Measurements from ENCODE around the gene KIF1A. TPM values are rescaled to one million over a fixed set of nuclear protein-coding genes. Genes with fewer than 3 reads are reported as not detected.

KIF1A gene
- total RNA-seq, 1 experiment from 2014 or later: 51.6 TPM

DNA sequence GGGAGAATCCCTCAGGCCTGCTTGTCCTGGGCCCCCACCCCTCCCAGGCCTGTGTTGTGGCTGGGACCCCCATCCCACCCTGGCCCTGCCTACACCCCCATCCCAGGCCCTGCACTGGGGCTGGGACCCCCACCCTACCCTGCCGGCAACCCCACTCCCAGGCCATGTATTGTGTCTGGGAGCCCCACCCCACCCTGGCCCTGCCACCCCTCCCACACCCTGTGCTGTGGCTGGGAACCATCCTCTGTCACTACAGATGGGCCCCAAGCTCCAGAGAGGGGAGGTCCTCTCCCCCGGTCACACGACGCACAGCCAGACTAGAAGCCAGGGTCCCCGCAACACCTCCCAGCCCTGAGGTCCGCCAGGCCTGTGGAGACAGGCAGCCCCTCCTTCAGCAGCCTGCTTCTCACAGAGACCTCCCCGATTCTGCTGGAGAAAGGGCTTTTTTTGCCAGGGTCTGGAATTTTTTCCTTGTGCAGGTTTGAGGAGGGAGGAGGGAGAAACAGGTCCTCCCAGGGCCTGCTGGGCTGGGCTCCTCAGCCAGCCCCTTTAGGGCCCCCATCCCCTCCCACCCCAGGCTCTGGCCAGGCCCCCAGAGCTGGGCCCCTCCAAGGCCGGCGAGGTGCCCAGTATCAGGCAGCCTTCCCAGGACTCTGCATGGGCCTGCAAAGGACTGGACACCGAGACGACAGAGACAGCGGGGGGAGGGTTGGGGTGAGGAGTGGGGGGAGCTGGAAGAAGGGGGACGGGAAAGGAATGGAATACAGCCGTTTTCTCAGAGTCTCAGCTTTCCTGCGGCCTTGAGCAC, 28.0 kb downstream of the KIF1A start:
- Histone ChIP-seq H3K36me3 (replicated peaks; ENCODE audit: control insufficient read depth, insufficient read depth, low read length) (peaks cover 28% of the 10 kb centered on the region), H3K27me3 (ENCODE audit: control insufficient read depth, insufficient read depth, low read length) (no peaks in the 10 kb centered on the region), H3K4me3 (ENCODE audit: insufficient read depth, low read depth, low read length) (no peak overlapping the region)
- no peak for DNase-seq

DNA sequence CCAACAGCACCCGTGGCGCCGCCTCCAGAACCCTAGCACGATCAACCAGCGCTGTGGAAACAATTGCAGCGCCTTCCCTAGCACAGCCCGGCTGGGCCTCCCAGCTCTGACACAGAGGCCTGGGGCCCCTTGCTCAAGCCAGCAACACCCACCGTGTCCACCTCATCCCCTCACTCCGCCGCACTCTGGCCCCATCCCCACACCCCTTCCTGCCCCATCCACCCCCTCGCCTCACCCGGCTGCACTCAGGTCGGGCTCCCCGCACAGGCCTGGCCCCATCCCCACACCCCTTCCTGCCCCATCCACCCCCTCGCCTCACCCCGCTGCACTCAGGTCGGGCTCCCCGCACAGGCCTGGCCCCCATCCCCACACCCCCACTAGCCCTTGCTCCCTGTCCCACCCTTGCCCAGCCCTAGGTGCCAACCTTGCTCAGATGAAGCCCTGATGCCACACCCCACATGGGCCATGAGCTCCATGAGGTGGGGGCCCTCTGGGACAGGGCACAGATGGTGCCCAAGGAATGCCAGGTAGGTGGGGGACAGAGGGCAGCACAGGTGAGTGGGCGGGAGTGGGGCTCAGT, 28.7 kb downstream of the KIF1A start:
- Histone ChIP-seq H3K27me3 (ENCODE audit: control insufficient read depth, insufficient read depth, low read length) (no peaks in the 10 kb centered on the region), H3K4me3 (ENCODE audit: insufficient read depth, low read depth, low read length) (no peak overlapping the region), H3K36me3 (replicated peaks; ENCODE audit: control insufficient read depth, insufficient read depth, low read length) (peaks cover 24% of the 10 kb centered on the region)
- no peak for DNase-seq

DNA sequence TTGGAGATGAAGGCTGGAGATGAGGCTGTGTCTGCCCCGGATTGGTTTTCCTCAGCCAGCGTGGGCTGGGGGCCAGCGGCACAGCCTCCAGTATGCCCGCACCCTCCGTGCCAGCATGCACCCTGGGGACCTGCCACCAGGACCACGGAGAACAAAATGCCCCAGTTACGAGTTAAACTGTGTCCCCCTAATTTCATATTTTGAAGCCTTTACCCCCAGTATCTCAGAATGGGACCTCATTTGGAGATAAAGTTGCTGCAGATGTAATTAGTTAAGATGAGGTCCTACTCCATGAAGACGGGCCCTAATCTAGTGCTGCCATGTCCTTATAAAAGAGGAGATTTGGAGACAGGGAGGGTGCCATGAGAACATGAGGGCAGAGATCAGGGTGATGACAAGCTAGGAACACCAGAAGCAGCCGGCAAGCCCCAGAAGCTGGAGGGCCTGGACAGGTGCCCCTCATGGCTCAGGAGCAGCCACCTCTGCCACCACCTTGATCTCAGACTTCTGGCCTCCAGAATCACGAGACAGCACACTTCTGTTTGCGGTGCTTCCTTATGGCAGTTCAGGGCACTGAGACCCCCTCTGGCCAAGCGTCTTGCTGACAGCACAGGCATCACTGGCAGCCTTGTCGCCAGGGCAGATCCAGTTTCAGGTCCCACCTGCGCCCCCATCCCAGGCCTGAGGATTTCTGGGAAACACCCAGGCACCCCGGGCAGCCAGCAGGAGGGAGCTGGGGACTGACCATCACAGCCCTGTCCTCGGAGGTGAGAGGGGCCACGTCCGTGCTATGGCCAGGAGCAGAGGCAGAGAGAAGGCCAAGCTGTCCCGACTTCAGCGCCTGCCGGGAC, 29.4 kb downstream of the KIF1A start:
- Histone ChIP-seq H3K36me3 (replicated peaks; ENCODE audit: control insufficient read depth, insufficient read depth, low read length) (peaks cover 19% of the 10 kb centered on the region), H3K27me3 (ENCODE audit: control insufficient read depth, insufficient read depth, low read length) (no peaks in the 10 kb centered on the region), H3K4me3 (ENCODE audit: insufficient read depth, low read depth, low read length) (no peak overlapping the region)
- DNase-seq: no peak

GRCh38 chr2:240789501-240790369, 30.3 kb downstream of the KIF1A start:
- peaks cover 15% of the 10 kb centered on the region for H3K36me3 ChIP-seq (replicated peaks; ENCODE audit: control insufficient read depth, insufficient read depth, low read length)
- no peak for DNase-seq
- H3K27me3 ChIP-seq (ENCODE audit: control insufficient read depth, insufficient read depth, low read length): no peaks in the 10 kb centered on the region
- no peak overlapping the region for H3K4me3 ChIP-seq (ENCODE audit: insufficient read depth, low read depth, low read length)

DNA sequence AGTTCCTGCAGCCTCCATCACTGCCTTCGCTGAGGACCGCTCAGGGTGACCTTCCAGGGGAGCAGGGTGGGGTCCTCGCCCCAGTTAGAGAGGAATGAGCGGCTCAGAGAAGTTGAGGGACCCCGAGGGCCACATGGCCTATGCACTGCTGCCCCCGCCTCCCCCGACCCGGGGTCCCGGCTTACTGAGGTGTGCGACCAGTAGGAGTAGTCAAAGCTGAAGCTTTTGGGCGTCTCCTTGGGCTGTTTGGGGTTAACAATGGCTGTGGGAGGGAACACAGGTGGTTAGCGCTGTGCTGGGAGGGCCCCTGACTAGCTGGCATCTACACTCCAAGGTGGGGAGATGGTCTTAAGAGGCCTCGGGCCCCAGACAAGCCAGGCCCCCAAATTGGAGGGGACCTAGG, 31.0 kb downstream of the KIF1A start:
- Histone ChIP-seq H3K27me3 (ENCODE audit: control insufficient read depth, insufficient read depth, low read length) (no peaks in the 10 kb centered on the region), H3K4me3 (ENCODE audit: insufficient read depth, low read depth, low read length) (no peak overlapping the region), H3K36me3 (replicated peaks; ENCODE audit: control insufficient read depth, insufficient read depth, low read length) (peaks cover 15% of the 10 kb centered on the region)
- DNase-seq: no peak

GRCh38 chr2:240788482-240788881, 31.5 kb downstream of the KIF1A start:
- Histone ChIP-seq H3K27me3 (ENCODE audit: control insufficient read depth, insufficient read depth, low read length) (no peaks in the 10 kb centered on the region), H3K36me3 (replicated peaks; ENCODE audit: control insufficient read depth, insufficient read depth, low read length) (peaks cover 15% of the 10 kb centered on the region), H3K4me3 (ENCODE audit: insufficient read depth, low read depth, low read length) (no peak overlapping the region)
- no peak for DNase-seq

- Histone ChIP-seq H3K36me3 (replicated peaks; ENCODE audit: control insufficient read depth, insufficient read depth, low read length) (peaks cover 15% of the 10 kb centered on the region), H3K4me3 (ENCODE audit: insufficient read depth, low read depth, low read length) (no peak overlapping the region), H3K27me3 (ENCODE audit: control insufficient read depth, insufficient read depth, low read length) (no peaks in the 10 kb centered on the region)
- DNase-seq: no peak
These were observed 32.2 kb downstream of the KIF1A start for GRCh38 chr2:240787521-240788472.

DNA sequence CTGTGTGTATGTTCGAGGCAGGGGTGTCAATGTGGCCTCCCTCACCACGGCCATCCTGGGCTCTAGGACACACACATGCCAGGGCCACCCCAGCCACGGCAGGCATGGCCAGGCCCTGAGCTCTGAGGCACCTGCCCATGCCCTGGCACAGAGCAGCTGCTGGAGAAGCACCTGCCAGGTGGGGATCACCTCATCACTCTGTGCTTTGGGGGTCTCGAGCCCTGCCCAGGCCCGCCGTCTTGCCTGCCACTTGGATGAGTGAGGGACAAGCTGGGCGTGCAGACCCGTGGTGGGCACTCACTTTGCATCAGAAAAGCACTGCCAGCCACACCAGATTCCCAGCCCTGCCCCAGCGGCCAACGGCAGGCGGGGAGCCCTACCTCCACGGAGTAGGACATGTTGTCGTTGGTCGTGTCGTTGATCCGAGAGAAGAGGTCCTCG, 33.1 kb downstream of the KIF1A start:
- no peak for DNase-seq
- Histone ChIP-seq H3K36me3 (replicated peaks; ENCODE audit: control insufficient read depth, insufficient read depth, low read length) (peaks cover 15% of the 10 kb centered on the region), H3K4me3 (ENCODE audit: insufficient read depth, low read depth, low read length) (no peak overlapping the region), H3K27me3 (ENCODE audit: control insufficient read depth, insufficient read depth, low read length) (no peaks in the 10 kb centered on the region)

GRCh38 chr2:240786355-240786841, 33.6 kb downstream of the KIF1A start:
- no peak overlapping the region for H3K4me3 ChIP-seq (ENCODE audit: insufficient read depth, low read depth, low read length)
- H3K27me3 ChIP-seq (ENCODE audit: control insufficient read depth, insufficient read depth, low read length): no peaks in the 10 kb centered on the region
- peaks cover 15% of the 10 kb centered on the region for H3K36me3 ChIP-seq (replicated peaks; ENCODE audit: control insufficient read depth, insufficient read depth, low read length)
- no peak for DNase-seq

DNA sequence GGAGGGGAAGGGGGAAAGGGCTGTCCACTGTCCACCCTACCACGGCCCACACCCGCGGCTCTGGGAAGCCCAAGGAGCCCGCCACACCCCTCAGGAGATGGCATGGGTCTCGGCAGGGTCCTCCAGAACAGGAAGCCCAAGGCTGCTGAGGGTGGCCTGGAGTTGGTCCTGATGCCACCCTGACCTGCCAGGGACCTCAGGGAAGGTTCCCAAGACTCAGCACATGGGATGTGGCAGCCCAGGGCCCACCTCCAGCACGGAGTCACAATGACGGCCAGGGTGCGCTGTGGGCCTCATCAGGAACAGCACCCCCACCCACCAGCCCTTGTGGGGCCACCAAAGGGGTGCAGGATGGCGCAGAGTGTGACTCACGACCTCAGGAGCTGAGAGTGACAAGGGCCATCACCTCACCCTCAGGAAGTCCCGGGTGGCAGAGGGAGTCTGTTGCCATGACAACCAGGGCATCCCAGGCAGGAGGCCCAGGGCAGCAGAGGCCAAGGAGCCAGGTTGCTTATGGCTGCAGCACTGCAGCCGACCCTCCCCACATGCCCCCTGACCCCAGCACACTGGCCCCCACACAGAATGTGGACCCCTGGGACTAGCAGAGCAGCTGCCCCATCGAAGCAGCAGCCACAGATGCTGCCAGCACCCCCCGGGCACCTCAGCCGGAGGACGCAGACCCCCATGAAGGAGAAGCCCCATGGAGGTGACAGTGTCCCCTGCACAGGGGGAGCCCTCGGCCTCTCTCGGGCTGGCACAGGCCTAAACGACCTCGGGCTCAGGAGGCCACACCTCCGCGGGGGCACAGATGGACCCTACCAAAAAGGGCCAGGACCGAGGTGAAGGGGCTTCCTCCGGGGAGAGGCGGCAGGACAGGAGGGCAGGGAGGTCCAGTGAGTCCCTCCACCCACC, 34.3 kb downstream of the KIF1A start:
- Histone ChIP-seq H3K36me3 (replicated peaks; ENCODE audit: control insufficient read depth, insufficient read depth, low read length) (peaks cover 14% of the 10 kb centered on the region), H3K4me3 (ENCODE audit: insufficient read depth, low read depth, low read length) (no peak overlapping the region), H3K27me3 (ENCODE audit: control insufficient read depth, insufficient read depth, low read length) (no peaks in the 10 kb centered on the region)
- DNase-seq: no peak

- peaks cover 13% of the 10 kb centered on the region for H3K36me3 ChIP-seq (replicated peaks; ENCODE audit: control insufficient read depth, insufficient read depth, low read length)
- H3K27me3 ChIP-seq (ENCODE audit: control insufficient read depth, insufficient read depth, low read length): no peaks in the 10 kb centered on the region
- DNase-seq: no peak
- H3K4me3 ChIP-seq (ENCODE audit: insufficient read depth, low read depth, low read length): no peak overlapping the region
These were observed 35.2 kb downstream of the KIF1A start for GRCh38 chr2:240784629-240785423.

Data from H7 (cell line).